Testis (tissue), 3 donors: Measurements from ENCODE around the gene TGFBR3. TPM values are rescaled to one million over a fixed set of nuclear protein-coding genes. Genes with fewer than 3 reads are reported as not detected.

Source experiments
- DNase-seq: peaks from one replicate; pipeline ENCODE4 v3.0.0-alpha.2; 2019
- H3K27ac ChIP-seq, 2 donors: fragments of 200-600 bp; sonication (generic); one replicate each; pipeline ENCODE4 v1.5.1; 2019
- H3K27me3 ChIP-seq: fragments of 200-600 bp; sonication (generic); one replicate; pipeline ENCODE4 v1.5.1; 2019
- H3K36me3 ChIP-seq: fragments of 200-600 bp; sonication (generic); one replicate; pipeline ENCODE4 v1.5.1; 2017; ENCODE audit warnings: low read depth; ENCODE audit errors: missing control alignments
- H3K4me1 ChIP-seq: fragments of 200-600 bp; sonication (generic); one replicate; pipeline ENCODE4 v1.5.1; 2019
- H3K4me3 ChIP-seq, 2 donors: fragments of 200-600 bp; sonication (generic); one replicate each; pipeline ENCODE4 v1.5.1; 2017 to 2019
- H3K9me3 ChIP-seq: fragments of 200-600 bp; sonication (generic); one replicate; pipeline ENCODE4 v1.5.1; 2017
- CTCF ChIP-seq, 3 experiments: fragments of 450-650 bp in 2 of 3; fragments of 200-600 bp in 1 of 3; sonication (generic) in 1 of 3; IDR thresholded peaks; one replicate each; pipeline ENCODE4 v1.5.1; 2016 to 2019; ENCODE audit warnings: antibody characterized with exemption in 3 of 3, mild to moderate bottlenecking in 2 of 3, moderate library complexity in 1 of 3
- POLR2A ChIP-seq: fragments of 450-650 bp; IDR thresholded peaks from one replicate; pipeline ENCODE4 v1.6.1; 2017; ENCODE audit warnings: antibody characterized with exemption, mild to moderate bottlenecking, moderate library complexity
- WGBS, 2 donors: methylation state at CpG; one replicate each; pipeline ENCODE4 v1.1.5; 2018; 5-methylcytosine and 5-hydroxymethylcytosine counted together
- intact Hi-C: fragments of 100-400 bp; cut with DNase I; formaldehyde crosslinking; loops from one replicate; pipeline ENCODE4 v1.15.1; 2023; ENCODE audit warnings: low total_unique reads
- polyA plus RNA-seq: library from polyadenylated mRNA; stranded (reverse); fragments of 350-450 nt; fragmentation: Illumina TruSeq; extraction: RNeasy Lipid Tissue Mini Kit (QIAGEN cat#74804); gene quantifications from one replicate; pipeline ENCODE4 v1.2.3, GENCODE V29; 2014; ENCODE audit warnings: low read depth, low replicate concordance; ENCODE audit not compliant: insufficient read depth
- total RNA-seq, 2 donors: library from RNA; depleted of rRNA; stranded (reverse); fragments of >200 nt; gene quantifications; one replicate each; pipeline ENCODE4 v1.2.3, GENCODE V29; 2016

Gene TGFBR3
- total and polyA plus RNA-seq, 3 donors from 2014 or later, result 24.0 to 37.2 (median 34.7) TPM

- 75 to 84% methylated on average over 5 of the region's 5 CpGs for WGBS, 2 donors
- no peak overlapping the region for H3K4me3 ChIP-seq
- intact Hi-C loops, result no loop called here
- TF ChIP-seq CTCF (IDR thresholded peaks at IDR 0.05) (no peak), POLR2A (no peak)
- H3K27ac ChIP-seq, result no peak overlapping the region
- no peak for DNase-seq
- no peaks in the 10 kb centered on the region for H3K27me3 ChIP-seq
- no peaks in the 10 kb centered on the region for H3K9me3 ChIP-seq
- no peaks in the 10 kb centered on the region for H3K4me1 ChIP-seq
- no peaks in the 10 kb centered on the region for H3K36me3 ChIP-seq
These were observed 165.9 kb downstream of the TGFBR3 start for GRCh38 chr1:91720044-91720443.

GRCh38 chr1:91718877-91719276, 167.1 kb downstream of the TGFBR3 start:
- no peak for TF ChIP-seq POLR2A
- no peak for TF ChIP-seq CTCF (IDR thresholded peaks at IDR 0.05)
- DNase-seq, result no peak
- Histone ChIP-seq H3K4me3 (no peak overlapping the region), H3K27me3 (no peaks in the 10 kb centered on the region), H3K4me1 (no peaks in the 10 kb centered on the region), H3K27ac (no peak overlapping the region), H3K9me3 (no peaks in the 10 kb centered on the region), H3K36me3 (no peaks in the 10 kb centered on the region)
- 86 to 91% methylated on average over 5 of the region's 5 CpGs for WGBS, 2 donors
- intact Hi-C loops, result no loop called here

- no peak for DNase-seq
- WGBS, 2 donors, result 94 to 96% methylated on average over 2 of the region's 2 CpGs
- H3K27ac ChIP-seq, result no peak overlapping the region
- intact Hi-C loops, result no loop called here
- H3K27me3 ChIP-seq, result no peaks in the 10 kb centered on the region
- H3K9me3 ChIP-seq, result no peaks in the 10 kb centered on the region
- no peak overlapping the region for H3K4me3 ChIP-seq
- peaks cover 3% of the 10 kb centered on the region for H3K4me1 ChIP-seq
- no peaks in the 10 kb centered on the region for H3K36me3 ChIP-seq
- TF ChIP-seq CTCF (IDR thresholded peaks at IDR 0.05) (no peak), POLR2A (no peak)
These were observed 167.6 kb downstream of the TGFBR3 start for GRCh38 chr1:91718368-91718767.

GRCh38 chr1:91717839-91718238, 168.1 kb downstream of the TGFBR3 start:
- Histone ChIP-seq H3K9me3 (no peaks in the 10 kb centered on the region), H3K27me3 (no peaks in the 10 kb centered on the region), H3K36me3 (no peaks in the 10 kb centered on the region), H3K4me1 (peaks cover 5% of the 10 kb centered on the region), H3K4me3 (no peak overlapping the region), H3K27ac (no peak overlapping the region)
- 66 to 86% methylated on average over 2 of the region's 2 CpGs for WGBS, 2 donors
- no peak for TF ChIP-seq POLR2A
- TF ChIP-seq CTCF (IDR thresholded peaks at IDR 0.05), result no peak
- no peak for DNase-seq
- intact Hi-C loops, result no loop called here

- Histone ChIP-seq H3K27ac (no peak overlapping the region), H3K9me3 (no peaks in the 10 kb centered on the region), H3K27me3 (no peaks in the 10 kb centered on the region), H3K36me3 (no peaks in the 10 kb centered on the region), H3K4me1 (peaks cover 5% of the 10 kb centered on the region), H3K4me3 (no peak overlapping the region)
- intact Hi-C loops, result no loop called here
- 84 to 88% methylated on average over 3 of the region's 3 CpGs for WGBS, 2 donors
- no peak for DNase-seq
- TF ChIP-seq CTCF (IDR thresholded peaks at IDR 0.05), result no peak
- TF ChIP-seq POLR2A, result no peak
These were observed 169.6 kb downstream of the TGFBR3 start for GRCh38 chr1:91716339-91716738.
